Measurements from ENCODE around the gene LAMTOR1.

LAMTOR1 gene

DNA sequence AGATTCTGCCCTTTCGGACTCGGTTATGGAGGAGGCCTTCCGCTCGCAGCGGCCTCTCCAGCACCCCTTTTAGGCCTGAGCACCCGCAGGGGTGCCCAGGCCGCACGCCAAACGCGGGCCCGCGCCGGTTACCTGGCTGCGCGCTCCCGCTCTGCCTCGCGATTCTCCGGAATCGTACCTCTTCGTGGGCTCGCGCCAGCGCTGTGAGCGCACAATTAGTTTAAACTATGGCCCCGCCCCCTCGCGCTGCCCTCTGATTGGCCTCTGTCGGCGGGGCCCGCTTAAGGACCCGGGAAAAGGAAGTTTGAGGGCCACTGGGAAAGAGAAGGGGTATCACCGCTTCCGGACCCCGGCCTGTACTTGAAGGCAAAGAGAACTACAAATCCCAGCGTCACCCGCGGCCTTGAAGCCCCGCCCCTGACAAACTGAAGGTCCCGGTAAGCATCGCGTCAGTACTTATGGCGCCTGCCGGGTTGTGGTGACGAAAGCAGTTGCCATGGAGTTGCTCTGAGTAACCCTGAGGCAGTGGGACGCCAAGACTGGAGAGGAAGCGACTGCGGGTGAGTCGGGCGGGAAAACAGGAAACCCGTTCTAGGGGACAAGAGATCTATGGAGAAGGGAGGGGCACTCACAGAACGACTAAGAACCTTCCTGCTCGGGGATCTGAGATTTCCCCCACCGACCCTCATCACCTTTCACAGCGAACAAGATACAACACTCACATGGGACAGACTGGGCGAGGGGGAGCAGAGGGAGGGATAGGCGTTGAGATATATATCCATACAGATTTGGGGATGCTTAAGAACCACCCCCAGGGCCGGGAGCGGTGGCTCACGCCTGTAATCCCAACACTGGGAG lies 22.5 kb downstream of the LAMTOR1 start, which contains the start of the genes LRRC51 and NUMA1:
Gene LRRC51 (plus strand): TSS at position 525 of the 858 bp plus-strand sequence. CDS start 8,234 bp downstream, outside the sequence.
Gene NUMA1 (minus strand): TSS at position 217 of the 858 bp plus-strand sequence. CDS start 44,599 bp downstream, outside the sequence.
- DNase-seq, result peak; percentile 100

DNA sequence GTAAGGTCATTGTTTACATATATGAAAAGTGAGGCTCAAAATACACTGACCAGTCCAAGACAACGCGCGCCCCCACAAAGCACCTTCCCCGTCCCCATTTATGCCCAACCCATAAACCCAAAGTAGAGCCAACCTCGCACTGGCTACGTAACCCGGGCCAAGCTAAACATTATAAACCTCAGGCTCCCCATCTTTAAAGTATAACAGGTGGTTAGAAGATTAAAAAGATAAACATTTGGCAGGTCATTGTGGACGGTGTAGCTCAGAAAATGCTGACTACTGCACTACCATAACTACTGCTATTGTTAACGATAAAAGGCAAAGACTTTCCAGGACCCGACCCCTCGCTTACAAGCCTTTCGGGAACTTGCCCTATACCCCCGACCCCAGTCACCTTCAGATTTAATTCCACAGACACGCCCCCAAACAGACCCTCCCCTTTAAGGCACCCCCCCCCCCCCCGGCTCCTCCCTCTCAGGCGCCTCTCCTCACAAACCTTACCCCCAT lies 23.2 kb downstream of the LAMTOR1 start:
- no peak for DNase-seq

DNA sequence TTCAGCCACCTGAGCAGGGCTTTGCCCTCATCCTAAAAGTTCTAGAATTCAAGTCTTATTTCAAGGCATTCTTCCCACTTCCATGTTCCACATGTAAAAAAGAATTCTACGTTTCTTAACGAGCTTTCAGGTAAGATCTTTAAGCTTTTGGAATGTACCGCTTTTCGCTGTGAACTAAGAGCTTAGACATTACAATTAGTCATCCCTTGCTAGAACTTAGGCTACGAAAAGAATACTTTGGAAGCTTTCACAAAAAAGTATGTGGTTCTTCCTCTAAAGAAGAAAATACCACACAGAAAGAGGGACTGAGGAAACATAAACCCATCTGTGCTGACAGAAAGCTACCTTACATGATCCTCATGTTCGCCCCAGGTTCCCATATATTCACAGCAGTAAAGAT lies 24.6 kb downstream of the LAMTOR1 start:
- DNase-seq, result no peak

DNA sequence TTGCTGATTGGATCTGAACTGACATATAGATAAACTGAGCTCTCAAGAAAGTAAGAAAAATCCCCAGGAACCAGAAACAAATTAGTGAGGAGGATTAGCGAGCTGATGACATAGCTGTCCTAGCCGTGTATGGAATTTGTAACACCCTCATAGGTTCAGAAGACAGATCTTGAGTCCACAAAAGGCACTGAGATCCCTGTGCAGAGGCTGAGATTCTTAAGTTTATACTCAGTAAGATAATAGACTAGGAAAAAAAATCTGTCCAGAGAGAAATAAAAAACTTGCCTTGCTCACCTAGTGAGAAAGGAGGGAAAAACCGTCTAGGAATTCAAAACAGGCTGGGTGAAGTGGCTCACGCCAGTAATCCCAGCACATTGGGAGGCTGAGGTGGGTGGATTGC lies 27.3 kb downstream of the LAMTOR1 start:
- DNase-seq, result no peak

DNA sequence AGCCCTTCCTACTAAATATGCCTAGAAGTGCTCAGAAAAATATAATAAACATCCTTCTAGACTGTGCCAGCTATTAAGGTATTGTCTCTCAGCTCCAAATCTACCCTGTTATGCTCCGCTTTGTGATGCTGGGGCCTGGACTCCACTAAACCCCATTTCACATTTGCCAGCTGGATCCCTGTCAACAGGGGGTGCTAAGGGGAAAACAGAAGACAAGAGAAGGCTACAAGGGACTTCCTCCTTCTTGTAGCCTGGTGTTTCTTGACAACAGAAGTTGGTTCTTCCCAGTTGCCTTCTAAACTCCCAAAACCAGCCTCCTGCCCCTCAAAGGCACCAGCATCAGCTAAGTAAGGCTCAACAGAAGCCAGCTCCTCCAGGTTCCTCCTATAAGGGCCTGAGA lies 28.0 kb downstream of the LAMTOR1 start:
- DNase-seq, result peak; percentile 8

DNA sequence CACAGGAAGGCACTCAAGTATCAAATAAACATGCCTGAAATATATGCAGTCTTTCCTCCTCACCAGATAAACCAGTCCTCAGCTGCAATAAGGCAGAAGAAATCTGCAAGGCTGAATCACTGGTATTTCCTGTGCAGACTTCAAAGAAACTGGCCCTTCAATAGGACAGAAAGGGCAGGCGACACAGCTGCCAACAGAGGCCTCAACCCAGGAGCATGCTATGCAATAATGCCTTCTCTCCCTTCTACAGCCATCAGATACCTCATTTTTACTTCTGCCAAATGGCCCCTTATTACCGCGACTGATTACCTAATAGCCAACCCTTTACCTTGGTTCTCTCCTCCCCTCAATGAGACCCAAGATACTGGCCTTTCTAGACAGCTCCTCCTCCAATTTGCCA lies 30.7 kb downstream of the LAMTOR1 start:
- DNase-seq, result no peak

DNA sequence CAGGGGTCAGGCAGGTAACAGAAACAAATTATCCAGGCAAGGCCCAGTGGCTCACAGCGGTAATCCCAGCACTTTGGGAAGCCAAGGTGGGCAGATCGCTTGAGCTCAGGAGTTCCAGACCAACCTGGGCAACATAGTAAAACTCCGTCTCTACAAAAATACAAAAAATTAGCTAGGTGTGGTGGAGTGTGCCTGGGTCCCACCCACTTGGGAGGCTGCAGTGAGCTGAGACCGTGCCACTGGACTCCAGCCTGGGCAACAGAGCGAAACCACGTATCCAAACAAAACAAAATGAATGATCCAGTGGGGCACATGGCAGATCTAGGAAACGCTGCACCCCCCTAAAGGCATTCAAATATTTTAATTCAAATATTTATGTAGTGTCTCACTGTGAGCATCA lies 32.6 kb downstream of the LAMTOR1 start:
- DNase-seq, result no peak

DNA sequence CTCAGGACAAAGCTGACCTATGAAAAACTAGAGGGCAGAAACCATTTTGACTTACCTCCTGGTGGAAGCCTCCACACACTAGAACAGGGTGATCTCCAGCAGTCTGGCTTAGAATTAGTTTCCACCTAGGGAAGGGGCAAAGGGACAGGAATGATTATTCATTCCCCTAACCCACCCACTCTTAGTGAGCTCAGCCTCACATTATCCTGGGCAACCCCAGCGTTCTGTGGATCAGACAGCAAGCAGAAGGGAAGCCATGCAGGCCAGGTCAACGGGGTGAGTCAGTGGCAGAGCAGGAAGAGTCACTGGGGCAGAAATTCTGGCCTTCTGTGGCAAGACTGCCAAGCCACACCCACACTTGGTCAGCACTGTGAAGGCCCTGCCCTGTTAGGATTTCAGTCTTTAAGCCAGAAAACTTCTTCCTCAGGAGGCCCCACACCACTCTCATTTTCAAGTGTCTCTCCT lies 33.3 kb downstream of the LAMTOR1 start:
- peak; percentile 68 for DNase-seq

DNA sequence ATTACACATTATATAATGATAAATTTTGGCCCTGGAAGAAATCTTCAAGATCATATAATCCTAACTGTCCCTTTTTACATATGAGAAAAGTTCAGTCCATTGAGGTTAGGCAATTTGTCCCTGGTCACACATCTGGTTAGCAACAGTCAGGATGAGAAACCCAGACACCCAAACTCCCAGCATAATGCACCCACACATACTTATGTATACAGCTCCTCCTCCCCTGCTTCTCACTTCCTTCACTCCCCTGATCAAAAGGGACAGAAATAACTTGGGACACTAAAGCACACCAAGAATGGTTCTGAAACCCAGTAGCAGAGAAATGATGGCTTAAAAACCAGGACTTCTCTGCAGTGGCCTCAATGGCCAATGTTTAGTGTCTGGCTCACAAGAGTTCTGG lies 33.9 kb downstream of the LAMTOR1 start:
- no peak for DNase-seq

DNA sequence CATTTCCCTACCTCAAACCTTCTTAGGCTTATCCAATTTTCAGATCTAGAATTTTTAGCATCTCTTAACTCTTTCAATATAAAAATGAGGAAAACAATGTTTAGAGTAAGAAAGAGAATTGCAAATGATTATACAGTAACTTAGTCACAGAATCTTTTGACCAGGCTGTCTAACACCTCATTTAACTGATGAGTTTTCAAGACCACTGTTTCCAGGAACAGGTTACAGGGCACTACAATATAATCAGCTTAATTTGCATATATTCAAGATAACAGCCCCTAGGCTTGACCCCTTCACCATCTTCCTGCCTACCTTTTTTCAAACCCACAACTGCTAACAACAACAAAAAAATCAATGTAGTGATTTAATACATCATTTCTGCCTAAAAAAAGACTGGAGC lies 35.4 kb downstream of the LAMTOR1 start:
- no peak for DNase-seq

DNA sequence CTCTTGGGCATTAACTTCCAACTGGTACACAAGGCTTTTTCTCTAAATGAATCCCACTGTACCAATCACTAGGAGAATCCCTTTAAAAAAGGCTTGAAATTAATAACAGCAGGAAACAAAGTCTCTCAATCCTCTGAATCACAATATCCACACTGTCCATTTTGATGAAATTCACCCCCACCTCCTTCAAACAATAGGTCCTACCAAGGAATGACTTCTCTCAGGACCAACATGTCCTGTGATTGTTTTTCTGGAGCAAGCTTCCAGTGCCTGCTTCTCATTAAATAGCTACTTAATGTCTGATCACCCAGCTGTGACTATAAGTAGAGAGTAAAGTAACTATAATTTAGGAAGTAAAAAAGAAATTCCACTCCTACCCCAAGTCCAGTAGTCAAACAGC lies 35.8 kb downstream of the LAMTOR1 start:
- DNase-seq, result no peak

DNA sequence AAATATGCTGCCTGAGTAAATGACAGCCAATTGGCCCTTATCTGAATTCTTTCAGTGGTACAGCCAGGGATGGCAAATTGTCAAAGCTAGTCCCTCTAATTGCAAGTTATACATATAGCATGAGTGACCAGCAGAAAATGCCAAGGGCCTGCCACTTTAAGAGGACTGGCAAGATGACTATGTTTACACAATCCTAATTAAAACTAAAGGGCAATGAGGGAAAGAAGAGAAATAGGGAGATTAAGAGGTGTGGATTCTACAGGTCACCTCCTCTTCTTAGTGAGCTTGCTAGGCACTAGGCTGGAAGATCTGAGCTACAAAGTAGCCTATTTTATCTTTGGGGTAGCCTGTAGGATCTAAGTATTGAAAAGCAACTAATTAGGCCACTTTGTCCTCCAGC lies 36.2 kb downstream of the LAMTOR1 start:
- no peak for DNase-seq

DNA sequence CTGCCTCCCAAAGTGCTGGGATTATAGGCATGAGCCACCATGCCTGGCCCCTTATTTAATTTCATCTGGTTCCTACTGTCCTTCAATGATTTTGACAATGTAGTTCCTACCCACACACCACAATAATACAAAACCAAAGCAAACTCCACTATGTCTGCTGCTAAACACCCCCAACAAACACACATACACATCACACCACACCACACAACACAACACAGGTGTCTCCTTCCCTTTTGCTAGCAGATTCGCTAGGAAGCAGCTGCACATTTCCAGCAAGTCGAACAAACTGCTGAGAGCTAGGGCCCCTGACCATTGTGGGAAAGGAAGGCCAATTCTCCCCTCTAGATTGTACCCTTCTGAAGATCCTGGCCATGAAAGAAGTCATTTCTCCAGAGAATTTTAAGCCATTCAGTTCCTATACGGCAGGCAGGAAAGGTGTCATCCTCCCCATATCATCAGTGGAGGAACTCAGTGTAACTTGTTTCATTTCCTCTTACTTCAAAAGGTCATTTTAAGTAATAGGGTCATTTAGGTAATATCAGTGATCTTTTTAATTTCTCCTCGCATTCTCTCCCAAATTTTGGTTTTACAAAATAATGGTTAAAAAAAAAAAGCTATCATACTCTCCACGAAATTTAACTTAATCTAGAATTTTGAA lies 41.2 kb downstream of the LAMTOR1 start:
- DNase-seq, result no peak

DNA sequence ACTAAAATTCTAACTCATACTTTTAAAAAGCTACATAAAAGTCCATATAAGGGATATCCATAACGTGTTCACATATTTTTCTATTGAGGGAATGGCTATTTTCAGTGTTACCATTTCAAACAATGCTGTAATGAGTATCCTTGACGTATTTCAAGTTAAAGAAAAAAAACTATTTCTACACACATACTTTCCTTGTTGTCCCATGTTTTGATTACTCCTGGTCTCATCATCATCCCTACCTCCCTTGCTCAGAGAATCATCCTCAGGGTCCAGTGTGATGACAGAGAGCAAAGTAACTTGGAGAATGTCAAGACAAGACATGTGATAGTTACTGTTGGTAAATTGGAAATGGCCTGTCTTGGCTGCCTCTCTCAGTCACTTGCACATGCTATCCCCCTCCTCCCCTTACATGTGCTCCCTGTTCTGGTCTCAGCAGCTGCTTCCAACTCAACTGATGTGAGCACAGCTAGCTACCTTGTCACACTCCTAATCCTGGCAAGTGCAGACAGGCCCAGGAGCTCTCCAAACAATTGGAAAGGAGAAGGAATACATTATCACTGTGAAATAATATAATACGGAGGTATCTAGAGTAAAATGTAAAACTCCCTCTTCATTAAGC lies 44.6 kb downstream of the LAMTOR1 start:
- no peak for DNase-seq

DNA sequence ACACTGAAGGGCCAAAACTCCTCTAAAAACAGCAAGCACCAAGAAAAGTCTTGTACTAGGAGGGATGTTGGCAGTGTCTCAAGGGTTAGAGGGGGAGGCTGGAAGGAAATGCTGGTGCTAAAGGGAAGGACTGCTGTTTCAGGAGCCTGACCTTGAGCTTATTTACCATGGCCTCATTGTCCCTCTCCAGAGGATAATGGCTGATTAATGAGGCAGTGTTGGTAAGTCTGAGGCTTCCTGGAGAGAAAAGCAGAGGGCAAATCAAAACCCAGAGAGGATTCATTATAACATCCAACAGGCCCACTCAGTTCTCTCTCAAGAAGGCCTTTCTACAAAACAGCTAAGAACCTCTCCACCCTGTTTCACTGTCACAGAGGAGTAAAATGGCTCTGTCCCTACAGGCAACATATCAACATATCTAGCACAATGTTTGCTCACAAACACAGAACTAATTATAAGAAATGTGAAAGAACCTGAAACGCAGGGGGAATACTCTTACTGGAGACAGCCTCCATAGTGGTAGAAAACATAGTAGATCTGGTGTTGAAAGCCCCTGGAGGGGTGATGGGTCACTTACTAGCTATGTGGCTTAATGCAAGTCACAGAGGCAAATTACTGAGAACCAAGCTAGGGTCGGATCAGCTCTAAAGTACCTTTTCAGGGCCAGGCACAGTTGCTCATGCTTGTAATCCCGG lies 54.2 kb downstream of the LAMTOR1 start:
- DNase-seq, result no peak

Measured in CD4-positive, alpha-beta T cell treated with Interferon gamma for 1 hour (primary cell).